Measurements from ENCODE around the gene TPI1. TPM values are rescaled to one million over a fixed set of nuclear protein-coding genes. Genes with fewer than 3 reads are reported as not detected.
"Not testable (repeated sequence)": the region's sequence is repeated elsewhere in the genome, so short reads cannot be mapped to it uniquely, and the experiment has no call there.

The TPI1 gene
- total and polyA plus RNA-seq, 8 donors, result 88.5 to 247 (median 128) TPM

- 72 to 73% methylated on average over 12 of the region's 12 CpGs for WGBS, 2 donors
- intact Hi-C loops (cut with DNase I), result no loop called here
- DNase-seq, result peak in 1 of 6 donors; percentile 67
- no peaks in the 10 kb centered on the region for H3K27me3 ChIP-seq
- H3K36me3 ChIP-seq, result peaks cover 0 to 11% (median 0%) of the 10 kb centered on the region in 3 donors
- H3K4me1 ChIP-seq, result peaks cover 9 to 27% (median 14%) of the 10 kb centered on the region in 3 donors
- no peak overlapping the region for H3K4me3 ChIP-seq
- FAIRE-seq, result no peak
- TF ChIP-seq CTCF (IDR thresholded peaks at IDR 0.05), result no peak
- no peak for ATAC-seq
- H3K27ac ChIP-seq, result no peak overlapping the region
- H3K9me3 ChIP-seq, result no peaks in the 10 kb centered on the region
These were observed 4.0 kb downstream of the TPI1 start for GRCh38 chr12:6871052-6871957.

- Histone ChIP-seq H3K27ac (peak overlapping the region; percentile 31 to 74 (median 52)), H3K36me3 (peaks cover 0 to 11% (median 0%) of the 10 kb centered on the region in 3 donors), H3K4me1 (peaks cover 9 to 23% (median 14%) of the 10 kb centered on the region in 3 donors), H3K9me3 (no peaks in the 10 kb centered on the region), H3K27me3 (no peaks in the 10 kb centered on the region), H3K4me3 (peak overlapping the region; percentile 67 to 82 (median 78))
- intact Hi-C loops (cut with DNase I), result no loop called here
- DNase-seq, result peak; percentile 76 to 96 (median 88)
- 1 to 2% methylated on average over 39 to 40 of the region's 40 CpGs for WGBS, 2 donors
- FAIRE-seq, result no peak
- peak; percentile 67 to 83 (median 78) for ATAC-seq
- peak; percentile 95 to 98 (median 96) for TF ChIP-seq CTCF (IDR thresholded peaks at IDR 0.05)
These were observed 5.0 kb downstream of the TPI1 start for GRCh38 chr12:6872073-6873048.

GRCh38 chr12:6873094-6874014 lies 6.0 kb downstream of the TPI1 start, which contains the start of gene SPSB2:
Gene SPSB2 (minus strand): TSS chr12:6873303. CDS start chr12:6872901, 402 bp downstream.
- FAIRE-seq (no peak), ATAC-seq (peak; percentile 91 to 94 (median 92)), DNase-seq (peak; percentile 97 to 100 (median 98))
- no peaks in the 10 kb centered on the region for H3K9me3 ChIP-seq
- H3K4me1 ChIP-seq, result peaks cover 9 to 23% (median 13%) of the 10 kb centered on the region in 3 donors
- intact Hi-C loops (cut with DNase I), result no loop called here
- H3K27me3 ChIP-seq, result no peaks in the 10 kb centered on the region
- H3K4me3 ChIP-seq, result peak within 1 kb of the TSS; percentile 67 to 82 (median 78)
- 0 to 1% methylated on average over 46 to 66 of the region's 66 CpGs for WGBS, 2 donors
- H3K36me3 ChIP-seq, result peaks cover 0 to 11% (median 0%) of the 10 kb centered on the region in 3 donors
- peak within 1 kb of the TSS; percentile 31 to 81 (median 64) for H3K27ac ChIP-seq
- TF ChIP-seq CTCF (IDR thresholded peaks at IDR 0.05), result no peak

- peaks cover 7 to 19% (median 9%) of the 10 kb centered on the region in 3 donors for H3K4me1 ChIP-seq
- peak in 1 of 6 donors; percentile 11 for DNase-seq
- H3K27ac ChIP-seq, result peak overlapping the region in 3 of 4 donors; percentile 53 to 81 (median 74)
- H3K9me3 ChIP-seq; FAIRE-seq; ATAC-seq; intact Hi-C loops (cut with DNase I); H3K27me3 ChIP-seq: not testable (repeated sequence)
- H3K36me3 ChIP-seq, result peaks cover 0 to 11% (median 0%) of the 10 kb centered on the region in 3 donors
- 51 to 53% methylated on average over 9 of the region's 9 CpGs for WGBS, 2 donors
- peak overlapping the region; percentile 67 to 82 (median 78) for H3K4me3 ChIP-seq
These were observed 6.7 kb downstream of the TPI1 start for GRCh38 chr12:6874015-6874368.

GRCh38 chr12:6879824-6880223 lies 12.5 kb downstream of the TPI1 start:
- H3K27me3 ChIP-seq; DNase-seq; H3K9me3 ChIP-seq; intact Hi-C loops (cut with DNase I); ATAC-seq; H3K4me3 ChIP-seq; FAIRE-seq; H3K36me3 ChIP-seq; H3K27ac ChIP-seq; H3K4me1 ChIP-seq: not testable (repeated sequence)
- 88 to 95% methylated on average over 11 of the region's 11 CpGs for WGBS, 2 donors

Data from pancreas (tissue), 10 donors.